Measurements from ENCODE around the gene TNIP3.
"Not testable (repeated sequence)": the region's sequence is repeated elsewhere in the genome, so short reads cannot be mapped to it uniquely, and the experiment has no call there.

The TNIP3 gene

GRCh38 chr4:121177246-121178137 lies 13.4 kb upstream of the TNIP3 start:
- DNase-seq (ENCODE audit: low read depth in 2 of 2) = no peak

- DNase-seq (ENCODE audit: low read depth in 2 of 2) = no peak
These were observed 12.2 kb upstream of the TNIP3 start for GRCh38 chr4:121176082-121176934.

GRCh38 chr4:121171477-121171876 lies 7.4 kb upstream of the TNIP3 start:
- not testable (repeated sequence) for DNase-seq (ENCODE audit: low read depth in 2 of 2)

- no peak for DNase-seq (ENCODE audit: low read depth in 2 of 2)
These were observed 4.5 kb upstream of the TNIP3 start for GRCh38 chr4:121168446-121169281.

- no peak for DNase-seq (ENCODE audit: low read depth in 2 of 2)
These were observed 2.9 kb upstream of the TNIP3 start for GRCh38 chr4:121166976-121167375.

- no peak for DNase-seq (ENCODE audit: low read depth in 2 of 2)
These were observed 1.1 kb upstream of the TNIP3 start for GRCh38 chr4:121165206-121165605.

GRCh38 chr4:121156822-121157769 lies 7.0 kb downstream of the TNIP3 start:
- no peak for DNase-seq (ENCODE audit: low read depth in 2 of 2)

GRCh38 chr4:121155893-121156292 lies 8.2 kb downstream of the TNIP3 start:
- no peak for DNase-seq (ENCODE audit: low read depth in 2 of 2)

GRCh38 chr4:121154103-121154515 lies 10.0 kb downstream of the TNIP3 start:
- no peak for DNase-seq (ENCODE audit: low read depth in 2 of 2)

- no peak for DNase-seq (ENCODE audit: low read depth in 2 of 2)
These were observed 12.2 kb downstream of the TNIP3 start for GRCh38 chr4:121151942-121152341.

- DNase-seq (ENCODE audit: low read depth in 2 of 2) = no peak
These were observed 13.6 kb downstream of the TNIP3 start for GRCh38 chr4:121150486-121150885.

- DNase-seq (ENCODE audit: low read depth in 2 of 2) = no peak
These were observed 14.1 kb downstream of the TNIP3 start for GRCh38 chr4:121150003-121150402.

GRCh38 chr4:121148621-121149020 lies 15.5 kb downstream of the TNIP3 start:
- DNase-seq (ENCODE audit: low read depth in 2 of 2) = no peak

- no peak for DNase-seq (ENCODE audit: low read depth in 2 of 2)
These were observed 16.1 kb downstream of the TNIP3 start for GRCh38 chr4:121148000-121148399.

- DNase-seq (ENCODE audit: low read depth in 2 of 2) = no peak
These were observed 17.6 kb downstream of the TNIP3 start for GRCh38 chr4:121146530-121146929.

GRCh38 chr4:121145430-121145829 lies 18.7 kb downstream of the TNIP3 start:
- no peak for DNase-seq (ENCODE audit: low read depth in 2 of 2)

- DNase-seq (ENCODE audit: low read depth in 2 of 2) = no peak
These were observed 20.1 kb downstream of the TNIP3 start for GRCh38 chr4:121144021-121144420.

- no peak for DNase-seq (ENCODE audit: low read depth in 2 of 2)
These were observed 21.0 kb downstream of the TNIP3 start for GRCh38 chr4:121143131-121143530.

- DNase-seq (ENCODE audit: low read depth in 2 of 2) = no peak
These were observed 23.2 kb downstream of the TNIP3 start for GRCh38 chr4:121140716-121141460.

All from stimulated activated CD4-positive, alpha-beta T cell treated with anti-CD3 and anti-CD28 coated beads, Interleukin-1b, Interleukin-23, amount 100 ng/mL, for 1 hour (primary cell).